ENCODE measurements around the gene ARMS2. TPM values are rescaled to one million over a fixed set of nuclear protein-coding genes. Genes with fewer than 3 reads are reported as not detected.

ARMS2 gene
- not detected for total RNA-seq

DNA sequence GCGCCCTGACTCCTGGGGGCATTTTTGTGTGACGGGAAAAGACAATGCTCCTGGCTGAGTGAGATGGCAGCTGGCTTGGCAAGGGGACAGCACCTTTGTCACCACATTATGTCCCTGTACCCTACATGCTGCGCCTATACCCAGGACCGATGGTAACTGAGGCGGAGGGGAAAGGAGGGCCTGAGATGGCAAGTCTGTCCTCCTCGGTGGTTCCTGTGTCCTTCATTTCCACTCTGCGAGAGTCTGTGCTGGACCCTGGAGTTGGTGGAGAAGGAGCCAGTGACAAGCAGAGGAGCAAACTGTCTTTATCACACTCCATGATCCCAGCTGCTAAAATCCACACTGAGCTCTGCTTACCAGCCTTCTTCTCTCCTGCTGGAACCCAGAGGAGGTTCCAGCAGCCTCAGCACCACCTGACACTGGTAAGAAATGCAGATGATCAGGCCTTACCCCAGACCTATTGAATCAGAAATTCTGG is at the start of gene ARMS2:
TSS of gene ARMS2 (plus strand) at position 51 of the 478 bp plus-strand sequence. CDS start at position 126, 75 bp downstream.
- H3K4me3 ChIP-seq: no peak within 1 kb of the TSS
- intact Hi-C loops (cut with DNase I): no loop called here
- TF ChIP-seq POLR2AphosphoS5 (IDR thresholded peaks at IDR 0.05; ENCODE audit: insufficient read depth in 1 of 2, low read depth in 1 of 2): no peak
- no peaks in the 10 kb centered on the region for H3K27me3 ChIP-seq
- no peaks in the 10 kb centered on the region for H3K9me3 ChIP-seq
- DNase-seq (ENCODE audit: extremely low spot score in 2 of 2): no peak
- H3K4me1 ChIP-seq: peaks cover 12% of the 10 kb centered on the region
- H3K27ac ChIP-seq: no peak within 1 kb of the TSS
- H3K36me3 ChIP-seq: no peaks in the 10 kb centered on the region

GRCh38 chr10:122407375-122408125 is 46.9 kb upstream of the ARMS2 start:
- no peak for DNase-seq (ENCODE audit: extremely low spot score in 2 of 2)
- H3K9me3 ChIP-seq: no peaks in the 10 kb centered on the region
- intact Hi-C loops (cut with DNase I): no loop called here
- no peak for TF ChIP-seq POLR2A (IDR thresholded peaks at IDR 0.05)
- TF ChIP-seq, protein P1, sequence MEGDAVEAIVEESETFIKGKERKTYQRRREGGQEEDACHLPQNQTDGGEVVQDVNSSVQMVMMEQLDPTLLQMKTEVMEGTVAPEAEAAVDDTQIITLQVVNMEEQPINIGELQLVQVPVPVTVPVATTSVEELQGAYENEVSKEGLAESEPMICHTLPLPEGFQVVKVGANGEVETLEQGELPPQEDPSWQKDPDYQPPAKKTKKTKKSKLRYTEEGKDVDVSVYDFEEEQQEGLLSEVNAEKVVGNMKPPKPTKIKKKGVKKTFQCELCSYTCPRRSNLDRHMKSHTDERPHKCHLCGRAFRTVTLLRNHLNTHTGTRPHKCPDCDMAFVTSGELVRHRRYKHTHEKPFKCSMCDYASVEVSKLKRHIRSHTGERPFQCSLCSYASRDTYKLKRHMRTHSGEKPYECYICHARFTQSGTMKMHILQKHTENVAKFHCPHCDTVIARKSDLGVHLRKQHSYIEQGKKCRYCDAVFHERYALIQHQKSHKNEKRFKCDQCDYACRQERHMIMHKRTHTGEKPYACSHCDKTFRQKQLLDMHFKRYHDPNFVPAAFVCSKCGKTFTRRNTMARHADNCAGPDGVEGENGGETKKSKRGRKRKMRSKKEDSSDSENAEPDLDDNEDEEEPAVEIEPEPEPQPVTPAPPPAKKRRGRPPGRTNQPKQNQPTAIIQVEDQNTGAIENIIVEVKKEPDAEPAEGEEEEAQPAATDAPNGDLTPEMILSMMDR (IDR thresholded peaks at IDR 0.05): no peak
- no peak for TF ChIP-seq POLR2AphosphoS5 (IDR thresholded peaks at IDR 0.05; ENCODE audit: insufficient read depth in 1 of 2, low read depth in 1 of 2)
- peaks cover 6% of the 10 kb centered on the region for H3K4me1 ChIP-seq
- H3K27ac ChIP-seq: no peak overlapping the region
- no peaks in the 10 kb centered on the region for H3K27me3 ChIP-seq
- H3K4me3 ChIP-seq: no peak overlapping the region
- H3K36me3 ChIP-seq: peaks cover 0 to 14% of the 10 kb centered on the region in 2 donors

- Histone ChIP-seq H3K36me3 (peaks cover 0 to 28% of the 10 kb centered on the region in 2 donors), H3K4me3 (no peak overlapping the region), H3K27ac (no peak overlapping the region), H3K4me1 (no peaks in the 10 kb centered on the region), H3K9me3 (no peaks in the 10 kb centered on the region), H3K27me3 (no peaks in the 10 kb centered on the region)
- no peak for TF ChIP-seq POLR2A (IDR thresholded peaks at IDR 0.05)
- TF ChIP-seq POLR2AphosphoS5 (IDR thresholded peaks at IDR 0.05; ENCODE audit: insufficient read depth in 1 of 2, low read depth in 1 of 2): no peak
- TF ChIP-seq, protein P1 (IDR thresholded peaks at IDR 0.05): no peak
- DNase-seq (ENCODE audit: extremely low spot score in 2 of 2): no peak
- intact Hi-C loops (cut with DNase I): loop anchor here (2.0 kb wide), 1 partner anchor 15 kb away; no protein-coding TSS in a partner anchor
Observed at GRCh38 chr10:122413327-122413726, 41.1 kb upstream of the ARMS2 start.

GRCh38 chr10:122417667-122418066 is 36.8 kb upstream of the ARMS2 start:
- Histone ChIP-seq H3K4me1 (peaks cover 24% of the 10 kb centered on the region), H3K9me3 (no peaks in the 10 kb centered on the region), H3K27ac (no peak overlapping the region), H3K27me3 (no peaks in the 10 kb centered on the region), H3K36me3 (peaks cover 0 to 28% of the 10 kb centered on the region in 2 donors), H3K4me3 (no peak overlapping the region)
- TF ChIP-seq POLR2AphosphoS5 (IDR thresholded peaks at IDR 0.05; ENCODE audit: insufficient read depth in 1 of 2, low read depth in 1 of 2): no peak
- TF ChIP-seq POLR2A (IDR thresholded peaks at IDR 0.05): no peak
- TF ChIP-seq, protein P1 (IDR thresholded peaks at IDR 0.05): no peak
- DNase-seq (ENCODE audit: extremely low spot score in 2 of 2): no peak
- intact Hi-C loops (cut with DNase I): no loop called here

DNA sequence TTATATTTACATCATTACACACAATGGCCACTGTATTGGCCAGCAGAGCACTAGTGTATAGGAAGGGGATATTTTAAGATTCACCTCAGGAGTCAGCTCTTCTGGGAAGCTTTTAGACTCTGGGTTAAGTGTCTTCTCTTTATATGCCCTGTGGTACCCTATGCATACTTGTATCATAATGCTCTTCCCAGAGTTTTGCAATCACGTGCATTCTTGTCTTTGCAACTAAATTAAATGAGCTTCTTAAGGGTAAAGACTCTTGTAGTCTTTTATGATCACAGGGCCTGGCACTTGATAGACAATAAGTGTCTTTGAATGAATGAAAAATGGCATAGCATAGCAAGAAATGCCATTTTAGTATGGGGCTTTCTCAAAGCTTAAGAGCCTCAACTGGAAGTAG is 35.4 kb upstream of the ARMS2 start:
- H3K36me3 ChIP-seq: peaks cover 0 to 28% of the 10 kb centered on the region in 2 donors
- no peak overlapping the region for H3K4me3 ChIP-seq
- no peaks in the 10 kb centered on the region for H3K9me3 ChIP-seq
- TF ChIP-seq POLR2AphosphoS5 (IDR thresholded peaks at IDR 0.05; ENCODE audit: insufficient read depth in 1 of 2, low read depth in 1 of 2) (no peak), POLR2A (IDR thresholded peaks at IDR 0.05) (no peak)
- TF ChIP-seq, protein P1 (IDR thresholded peaks at IDR 0.05): no peak
- no peak overlapping the region for H3K27ac ChIP-seq
- peaks cover 24% of the 10 kb centered on the region for H3K4me1 ChIP-seq
- DNase-seq (ENCODE audit: extremely low spot score in 2 of 2): no peak
- intact Hi-C loops (cut with DNase I): no loop called here
- H3K27me3 ChIP-seq: no peaks in the 10 kb centered on the region

Measured in vagina (tissue), 2 donors.